Astrocyte of the cerebellum (primary cell): Measurements from ENCODE around the gene PANK1.

Experiments used
- DNase-seq: peaks from one replicate; pipeline ENCODE4 v3.0.0-alpha.2; 2011; ENCODE audit warnings: low read depth
- H3K4me3 ChIP-seq: 2 replicates; pipeline ENCODE4 v1.5.1; 2011; ENCODE audit warnings: mild to moderate bottlenecking, low read depth, low read length, moderate library complexity
- CTCF ChIP-seq: IDR thresholded peaks from 2 replicates; pipeline ENCODE4 v1.5.1; 2012; ENCODE audit warnings: low read length, low read depth, moderate library complexity, mild to moderate bottlenecking; ENCODE audit errors: missing control alignments
- in situ Hi-C: cut with HindIII; loops from 2 replicates; pipeline ENCODE4 v1.10.0; 2017; ENCODE audit warnings: low sequenced_read_pairs

PANK1 gene

GRCh38 chr10:89642193-89642592 lies 2.8 kb downstream of the PANK1 start:
- DNase-seq = no peak
- no peak for TF ChIP-seq CTCF
- in situ Hi-C loops = loop anchor here (5.0 kb wide), 1 partner anchor 35 kb away; no protein-coding TSS in a partner anchor
- H3K4me3 ChIP-seq = no peak overlapping the region

- TF ChIP-seq CTCF = no peak
- no peak for DNase-seq
- no peak overlapping the region for H3K4me3 ChIP-seq
- in situ Hi-C loops = loop anchor here (5.0 kb wide), 1 partner anchor 37 kb away; no protein-coding TSS in a partner anchor
These were observed 4.8 kb downstream of the PANK1 start for GRCh38 chr10:89640241-89640640.

GRCh38 chr10:89639326-89639725 lies 5.7 kb downstream of the PANK1 start:
- TF ChIP-seq CTCF = no peak
- H3K4me3 ChIP-seq = no peak overlapping the region
- in situ Hi-C loops = no loop called here
- no peak for DNase-seq

GRCh38 chr10:89637113-89637512 lies 7.9 kb downstream of the PANK1 start:
- no peak for TF ChIP-seq CTCF
- no peak for DNase-seq
- H3K4me3 ChIP-seq = no peak overlapping the region
- in situ Hi-C loops = no loop called here

- H3K4me3 ChIP-seq = no peak overlapping the region
- no peak for DNase-seq
- in situ Hi-C loops = no loop called here
- no peak for TF ChIP-seq CTCF
These were observed 10.4 kb downstream of the PANK1 start for GRCh38 chr10:89634637-89635036.

- H3K4me3 ChIP-seq = no peak overlapping the region
- no peak for TF ChIP-seq CTCF
- peak; percentile 70 for DNase-seq
- in situ Hi-C loops = no loop called here
These were observed 11.6 kb downstream of the PANK1 start for GRCh38 chr10:89633484-89633883.

- no peak for DNase-seq
- no peak overlapping the region for H3K4me3 ChIP-seq
- in situ Hi-C loops = no loop called here
- no peak for TF ChIP-seq CTCF
These were observed 12.2 kb downstream of the PANK1 start for GRCh38 chr10:89632824-89633223.
